Endothelial cell (in vitro differentiated cells): Measurements from ENCODE around the gene JAKMIP2. TPM values are rescaled to one million over a fixed set of nuclear protein-coding genes. Genes with fewer than 3 reads are reported as not detected.
A peak's percentile ranks its signal among the peaks of the same experiment; 100 is the strongest.
"Not testable (repeated sequence)": the region's sequence is repeated elsewhere in the genome, so short reads cannot be mapped to it uniquely, and the experiment has no call there.

ENCODE experiments used
- DNase-seq: peaks from one replicate; pipeline ENCODE4 v3.0.0; 2021; ENCODE audit warnings: low spot score
- H3K27ac Mint-ChIP-seq: one replicate; pipeline ENCODE4 v1.8.0; 2021; ENCODE audit warnings: mixed read lengths, inconsistent platforms; ENCODE audit not compliant: unreplicated experiment
- H3K27me3 Mint-ChIP-seq: one replicate; pipeline ENCODE4 v1.8.0; 2021; ENCODE audit warnings: mild to moderate bottlenecking, moderate library complexity, mixed read lengths, inconsistent platforms; ENCODE audit not compliant: unreplicated experiment
- H3K36me3 Mint-ChIP-seq: one replicate; pipeline ENCODE4 v1.8.0; 2021; ENCODE audit warnings: mild to moderate bottlenecking, low read depth, mixed read lengths, inconsistent platforms; ENCODE audit not compliant: unreplicated experiment
- H3K4me1 Mint-ChIP-seq: one replicate; pipeline ENCODE4 v1.8.0; 2021; ENCODE audit warnings: mild to moderate bottlenecking, mixed read lengths, inconsistent platforms; ENCODE audit not compliant: unreplicated experiment
- H3K4me3 Mint-ChIP-seq: one replicate; pipeline ENCODE4 v1.8.0; 2021; ENCODE audit warnings: mild to moderate bottlenecking, mixed read lengths, inconsistent platforms; ENCODE audit not compliant: unreplicated experiment
- H3K9me3 Mint-ChIP-seq: one replicate; pipeline ENCODE4 v1.8.0; 2021; ENCODE audit warnings: mixed read lengths, inconsistent platforms; ENCODE audit not compliant: unreplicated experiment
- total RNA-seq: library from RNA; stranded (reverse); fragmentation: NEBNext Ultra II Directional; extraction: Animal tissue kit (Norgen Biotek cat#: 25700); gene quantifications from one replicate; pipeline ENCODE4 v1.2.1, GENCODE V29; 2021; ENCODE audit not compliant: unreplicated experiment
- TF ChIP-seq, protein P1 (sequence below): fragments of 200-600 bp; sonication (generic); IDR thresholded peaks from one replicate; pipeline ENCODE4 v1.5.0; 2021; ENCODE audit warnings: antibody characterized with exemption; ENCODE audit not compliant: unreplicated experiment

JAKMIP2 gene
- total RNA-seq, 1 donor from 2014 or later: 4.3 TPM

DNA sequence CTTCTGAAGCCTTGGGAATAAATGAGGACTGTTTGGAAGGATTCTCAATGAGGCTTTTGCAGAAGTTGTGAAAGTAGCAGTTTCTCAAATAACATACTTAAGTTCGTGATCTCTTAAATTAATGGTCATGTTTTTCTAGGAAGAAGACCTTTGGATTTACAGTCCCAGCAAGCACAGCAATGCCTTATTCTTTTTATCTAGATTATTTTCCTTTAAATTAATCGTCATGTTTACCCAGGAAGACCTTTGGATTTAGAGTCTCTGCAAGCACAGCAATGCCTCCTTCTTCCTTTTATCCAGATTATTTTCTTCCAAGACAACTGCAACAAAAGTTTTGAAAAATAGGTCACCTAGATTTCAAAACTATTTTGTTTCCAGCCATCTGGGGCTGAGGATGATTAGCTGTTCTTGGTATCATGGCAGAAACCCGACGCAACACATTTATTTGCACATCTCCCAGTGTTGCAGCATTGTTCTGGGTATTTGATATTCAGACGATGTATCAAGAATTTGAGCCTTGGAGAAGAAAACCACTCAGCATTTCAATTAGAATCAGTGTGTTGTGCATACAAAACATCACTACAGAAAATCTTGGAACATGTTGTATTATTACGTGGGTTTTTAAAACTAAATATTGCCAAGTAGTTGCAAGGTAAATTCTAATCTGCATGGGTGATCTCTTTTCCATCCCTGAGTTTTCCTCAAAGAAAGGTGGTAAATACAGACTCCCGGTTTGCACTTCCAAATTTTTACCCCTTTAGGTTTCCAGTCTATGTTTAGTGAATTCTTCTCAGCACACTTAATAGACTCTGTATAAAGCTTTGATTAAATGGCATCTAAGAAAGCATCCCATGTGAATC is 50.9 kb downstream of the JAKMIP2 start:
- TF ChIP-seq, protein P1, sequence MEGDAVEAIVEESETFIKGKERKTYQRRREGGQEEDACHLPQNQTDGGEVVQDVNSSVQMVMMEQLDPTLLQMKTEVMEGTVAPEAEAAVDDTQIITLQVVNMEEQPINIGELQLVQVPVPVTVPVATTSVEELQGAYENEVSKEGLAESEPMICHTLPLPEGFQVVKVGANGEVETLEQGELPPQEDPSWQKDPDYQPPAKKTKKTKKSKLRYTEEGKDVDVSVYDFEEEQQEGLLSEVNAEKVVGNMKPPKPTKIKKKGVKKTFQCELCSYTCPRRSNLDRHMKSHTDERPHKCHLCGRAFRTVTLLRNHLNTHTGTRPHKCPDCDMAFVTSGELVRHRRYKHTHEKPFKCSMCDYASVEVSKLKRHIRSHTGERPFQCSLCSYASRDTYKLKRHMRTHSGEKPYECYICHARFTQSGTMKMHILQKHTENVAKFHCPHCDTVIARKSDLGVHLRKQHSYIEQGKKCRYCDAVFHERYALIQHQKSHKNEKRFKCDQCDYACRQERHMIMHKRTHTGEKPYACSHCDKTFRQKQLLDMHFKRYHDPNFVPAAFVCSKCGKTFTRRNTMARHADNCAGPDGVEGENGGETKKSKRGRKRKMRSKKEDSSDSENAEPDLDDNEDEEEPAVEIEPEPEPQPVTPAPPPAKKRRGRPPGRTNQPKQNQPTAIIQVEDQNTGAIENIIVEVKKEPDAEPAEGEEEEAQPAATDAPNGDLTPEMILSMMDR: no peak
- H3K4me3 Mint-ChIP-seq: no peak overlapping the region
- no peak overlapping the region for H3K27ac Mint-ChIP-seq
- H3K9me3 Mint-ChIP-seq: no peaks in the 10 kb centered on the region
- no peak for DNase-seq
- H3K4me1 Mint-ChIP-seq: peaks cover 13% of the 10 kb centered on the region
- H3K36me3 Mint-ChIP-seq: no peaks in the 10 kb centered on the region
- H3K27me3 Mint-ChIP-seq: peaks cover 2% of the 10 kb centered on the region

DNA sequence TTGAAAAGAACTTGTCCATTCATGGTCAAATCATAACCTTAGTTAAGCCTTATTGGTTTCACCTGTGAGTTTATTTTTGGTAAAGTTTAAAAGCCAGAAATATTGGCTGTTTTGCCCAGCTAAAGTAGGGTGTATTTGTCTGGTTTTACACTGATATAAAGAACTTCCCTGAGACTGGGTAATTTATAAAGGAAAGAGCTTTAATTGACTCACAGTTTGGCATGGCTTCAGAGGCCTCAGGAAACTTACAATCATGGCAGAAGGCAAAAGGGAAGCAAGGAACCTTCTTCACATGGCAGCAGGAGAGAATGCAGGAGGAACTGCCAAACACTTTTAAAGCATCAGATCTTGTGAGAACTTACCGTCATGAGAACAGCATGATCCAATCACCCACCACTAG is 55.3 kb downstream of the JAKMIP2 start:
- H3K36me3 Mint-ChIP-seq: no peaks in the 10 kb centered on the region
- no peak for DNase-seq
- TF ChIP-seq, protein P1: no peak
- no peak overlapping the region for H3K4me3 Mint-ChIP-seq
- H3K27me3 Mint-ChIP-seq: no peaks in the 10 kb centered on the region
- no peak overlapping the region for H3K27ac Mint-ChIP-seq
- no peaks in the 10 kb centered on the region for H3K4me1 Mint-ChIP-seq
- no peaks in the 10 kb centered on the region for H3K9me3 Mint-ChIP-seq

DNA sequence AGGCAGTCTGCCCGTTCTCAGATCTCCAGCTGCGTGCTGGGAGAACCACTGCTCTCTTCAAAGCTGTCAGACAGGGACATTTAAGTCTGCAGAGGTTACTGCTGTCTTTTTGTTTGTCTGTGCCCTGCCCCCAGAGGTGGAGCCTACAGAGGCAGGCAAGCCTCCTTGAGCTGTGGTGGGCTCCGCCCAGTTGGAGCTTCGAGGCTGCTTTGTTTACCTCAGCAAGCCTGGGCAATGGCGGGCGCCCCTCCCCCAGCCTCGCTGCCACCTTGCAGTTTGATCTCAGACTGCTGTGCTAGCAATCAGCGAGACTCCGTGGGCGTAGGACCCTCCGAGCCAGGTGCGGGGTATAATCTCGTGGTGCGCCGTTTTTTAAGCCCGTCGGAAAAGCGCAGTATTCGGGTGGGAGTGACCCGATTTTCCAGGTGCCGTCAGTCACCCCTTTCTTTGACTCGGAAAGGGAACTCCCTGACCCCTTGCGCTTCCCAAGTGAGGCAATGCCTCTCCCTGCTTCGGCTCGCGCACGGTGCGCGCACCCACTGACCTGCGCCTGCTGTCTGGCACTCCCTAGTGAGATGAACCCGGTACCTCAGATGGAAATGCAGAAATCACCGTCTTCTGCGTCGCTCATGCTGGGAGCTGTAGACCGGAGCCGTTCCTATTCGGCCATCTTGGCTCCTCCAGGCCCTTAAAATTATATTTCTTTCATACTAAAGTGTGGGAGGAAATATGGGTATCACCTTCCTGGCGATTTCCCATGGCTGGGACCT is 61.2 kb downstream of the JAKMIP2 start:
- not testable (repeated sequence) for H3K36me3 Mint-ChIP-seq, DNase-seq, H3K9me3 Mint-ChIP-seq, H3K4me1 Mint-ChIP-seq, H3K27me3 Mint-ChIP-seq
- Mint-ChIP-seq H3K27ac (peak overlapping the region; percentile 57), H3K4me3 (peak overlapping the region; percentile 74)

DNA sequence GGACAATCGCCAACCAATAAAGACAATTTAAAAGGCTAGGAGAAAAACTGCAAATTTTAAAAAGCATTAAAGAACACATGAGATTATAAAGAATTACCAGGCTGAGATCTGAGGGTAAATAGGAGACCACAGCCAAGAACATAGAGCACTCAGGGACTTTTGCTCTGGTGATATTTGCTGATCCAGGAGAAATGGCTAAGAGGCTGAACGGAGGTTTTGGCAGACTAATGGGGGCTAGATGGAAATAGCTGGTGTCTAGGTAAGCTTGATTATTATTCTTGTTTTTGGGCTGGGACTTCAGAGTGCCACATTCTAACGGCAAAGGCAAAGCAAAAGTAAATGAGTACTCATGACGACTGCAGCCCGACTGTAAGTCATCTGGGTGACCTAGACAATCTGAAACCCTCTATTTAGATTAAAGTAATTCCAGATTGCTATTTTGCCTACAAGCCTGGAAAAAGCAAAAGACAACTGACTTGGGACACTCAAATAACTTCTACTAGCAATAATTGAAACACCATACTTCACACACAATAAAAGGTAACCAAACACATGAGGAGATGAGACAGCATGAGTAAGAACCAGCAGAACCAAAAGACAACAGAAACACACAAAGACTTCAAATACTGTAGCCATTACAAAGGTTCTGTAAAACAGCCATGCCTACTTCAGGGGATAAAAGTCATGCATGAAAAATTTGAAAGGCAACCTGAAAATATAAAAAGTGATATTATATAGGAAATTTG is 68.8 kb downstream of the JAKMIP2 start:
- Mint-ChIP-seq H3K4me1 (peaks cover 2% of the 10 kb centered on the region), H3K4me3 (no peak overlapping the region), H3K27me3 (no peaks in the 10 kb centered on the region), H3K9me3 (no peaks in the 10 kb centered on the region), H3K27ac (no peak overlapping the region), H3K36me3 (no peaks in the 10 kb centered on the region)
- TF ChIP-seq, protein P1: no peak
- no peak for DNase-seq

DNA sequence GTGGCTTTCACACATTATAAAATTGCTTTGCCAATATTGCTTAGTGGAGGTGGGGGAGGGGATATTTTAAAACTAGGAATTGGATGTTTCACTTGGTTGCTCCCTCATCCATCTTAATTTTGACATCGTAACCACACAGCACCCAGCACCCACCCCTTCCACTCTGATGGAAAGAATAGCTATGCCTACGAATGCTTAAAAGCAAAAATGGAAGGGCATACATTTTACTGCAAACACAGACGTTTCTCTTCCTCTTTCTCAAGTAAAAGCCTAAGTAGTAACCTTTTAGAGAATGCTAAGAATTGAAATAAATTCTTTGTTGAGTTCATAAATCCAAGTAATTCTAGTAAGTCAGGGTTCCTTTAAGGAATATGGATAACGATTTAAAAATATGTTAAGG is 69.9 kb downstream of the JAKMIP2 start:
- H3K4me1 Mint-ChIP-seq: peaks cover 2% of the 10 kb centered on the region
- no peak overlapping the region for H3K4me3 Mint-ChIP-seq
- DNase-seq: no peak
- TF ChIP-seq, protein P1: no peak
- H3K36me3 Mint-ChIP-seq: no peaks in the 10 kb centered on the region
- H3K27ac Mint-ChIP-seq: no peak overlapping the region
- no peaks in the 10 kb centered on the region for H3K9me3 Mint-ChIP-seq
- H3K27me3 Mint-ChIP-seq: no peaks in the 10 kb centered on the region
